ENCODE measurements around the gene GPR183.

The GPR183 gene

DNA sequence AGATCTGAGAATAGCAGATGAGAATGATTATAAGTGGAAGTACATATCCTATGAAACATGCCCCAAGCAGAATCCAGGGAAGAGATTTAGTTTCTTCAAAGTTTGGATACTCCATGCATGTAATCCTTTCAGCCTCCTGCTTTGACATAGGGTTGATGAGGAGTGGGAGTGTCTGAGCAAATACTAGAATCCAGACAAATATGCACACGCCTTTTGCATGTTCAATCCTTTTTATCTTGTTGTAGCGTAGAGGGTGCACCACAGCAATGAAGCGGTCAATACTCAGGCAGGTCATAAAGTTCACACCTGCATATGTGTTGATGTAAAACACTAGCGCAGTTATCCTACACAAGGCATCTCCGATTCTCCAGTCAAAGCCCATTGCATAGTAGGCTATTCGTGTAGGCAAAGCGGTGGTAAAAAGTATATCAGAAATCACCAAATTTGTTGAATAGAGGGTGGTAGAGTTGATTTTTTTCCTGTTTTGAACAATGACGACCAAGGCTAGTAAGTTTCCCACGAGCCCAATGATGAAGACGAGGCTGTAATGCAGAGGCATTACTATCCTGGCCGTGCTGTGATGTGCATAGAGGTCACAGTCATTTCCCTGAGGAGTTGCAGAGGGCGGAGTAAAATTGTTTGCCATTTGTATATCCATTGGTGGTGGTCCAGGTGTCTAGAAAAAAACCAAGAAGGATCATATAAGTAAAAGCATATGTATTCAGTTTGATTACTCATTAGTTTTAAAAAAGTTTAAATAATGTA lies 11.5 kb downstream of the GPR183 start:
- no peak for DNase-seq (ENCODE audit: low read depth, low spot score)

DNA sequence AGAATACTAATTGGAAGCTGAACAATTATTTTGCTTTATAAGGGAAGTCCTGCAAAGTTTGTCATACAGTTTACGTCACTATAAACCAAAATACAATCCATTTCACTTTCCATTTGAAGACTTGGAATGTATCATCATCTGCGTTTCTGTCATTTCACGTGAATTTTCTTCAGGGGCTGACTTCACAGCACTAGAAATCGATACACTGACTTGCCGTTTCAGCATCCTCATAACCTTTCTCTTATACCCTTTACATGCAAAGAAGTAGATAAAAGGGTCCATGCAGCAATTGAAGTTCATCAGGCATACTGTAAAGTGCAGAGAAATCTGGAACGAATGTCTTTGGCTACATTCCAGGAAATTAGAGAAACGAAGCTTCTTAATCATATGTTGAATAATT lies 12.2 kb downstream of the GPR183 start:
- DNase-seq (ENCODE audit: low read depth, low spot score), result no peak

DNA sequence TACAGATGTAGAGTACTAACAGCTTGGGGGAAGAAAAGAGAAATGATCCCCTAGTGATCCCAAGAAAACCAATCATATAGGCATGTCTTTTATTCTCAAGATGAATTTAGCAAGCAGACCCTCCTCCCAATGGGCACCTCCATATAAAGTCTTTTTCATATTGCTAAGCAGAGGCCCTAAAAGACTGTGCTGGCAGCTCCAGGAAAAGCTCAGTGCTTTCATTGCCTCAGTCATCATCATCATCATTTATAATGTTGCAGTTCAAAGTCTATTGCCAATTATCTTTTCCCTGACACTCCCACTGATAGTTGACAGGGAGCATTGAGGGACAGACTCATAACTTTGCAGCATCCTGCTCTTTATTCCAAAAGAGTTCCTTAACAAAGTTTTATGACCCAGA lies 13.0 kb downstream of the GPR183 start:
- DNase-seq (ENCODE audit: low read depth, low spot score), result no peak

DNA sequence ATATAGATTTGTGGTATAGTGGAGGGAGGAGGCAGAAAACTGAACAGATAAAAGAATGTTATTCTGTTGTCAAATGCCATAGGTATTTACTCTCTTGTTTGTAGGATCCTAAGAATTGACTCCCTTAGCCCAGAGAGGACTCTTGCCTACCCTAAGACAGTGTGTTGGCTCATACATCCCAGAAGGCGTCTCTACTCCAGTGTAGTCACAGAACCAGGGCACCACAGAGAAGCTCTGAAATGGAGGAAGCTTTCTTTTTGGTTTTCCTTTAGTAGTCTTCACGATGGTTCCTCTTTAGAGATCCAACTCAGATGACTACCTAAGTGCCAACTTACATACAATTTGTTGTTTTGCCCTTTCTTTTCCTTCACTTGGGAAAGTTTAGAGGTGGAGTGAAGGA lies 14.0 kb downstream of the GPR183 start:
- no peak for DNase-seq (ENCODE audit: low read depth, low spot score)

DNA sequence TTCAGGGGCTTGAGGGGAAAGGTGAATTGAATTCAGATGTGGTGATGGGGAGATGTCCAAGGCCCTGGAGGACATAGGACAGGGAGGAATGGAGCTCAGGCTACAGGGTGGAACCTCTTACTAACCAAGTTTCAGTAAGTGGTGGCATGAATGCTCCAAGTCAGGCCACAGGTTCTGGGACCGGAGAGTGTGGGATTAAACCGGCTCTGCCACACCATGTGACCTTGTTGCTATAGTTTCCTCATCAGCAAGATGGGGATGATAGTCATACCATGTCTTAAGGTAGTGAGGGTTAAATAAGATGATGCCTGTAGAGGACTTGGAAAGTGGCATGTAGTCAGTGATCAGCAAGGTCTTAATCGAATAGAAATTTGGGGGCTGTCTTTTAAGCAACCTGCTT lies 16.3 kb downstream of the GPR183 start:
- no peak for DNase-seq (ENCODE audit: low read depth, low spot score)

DNA sequence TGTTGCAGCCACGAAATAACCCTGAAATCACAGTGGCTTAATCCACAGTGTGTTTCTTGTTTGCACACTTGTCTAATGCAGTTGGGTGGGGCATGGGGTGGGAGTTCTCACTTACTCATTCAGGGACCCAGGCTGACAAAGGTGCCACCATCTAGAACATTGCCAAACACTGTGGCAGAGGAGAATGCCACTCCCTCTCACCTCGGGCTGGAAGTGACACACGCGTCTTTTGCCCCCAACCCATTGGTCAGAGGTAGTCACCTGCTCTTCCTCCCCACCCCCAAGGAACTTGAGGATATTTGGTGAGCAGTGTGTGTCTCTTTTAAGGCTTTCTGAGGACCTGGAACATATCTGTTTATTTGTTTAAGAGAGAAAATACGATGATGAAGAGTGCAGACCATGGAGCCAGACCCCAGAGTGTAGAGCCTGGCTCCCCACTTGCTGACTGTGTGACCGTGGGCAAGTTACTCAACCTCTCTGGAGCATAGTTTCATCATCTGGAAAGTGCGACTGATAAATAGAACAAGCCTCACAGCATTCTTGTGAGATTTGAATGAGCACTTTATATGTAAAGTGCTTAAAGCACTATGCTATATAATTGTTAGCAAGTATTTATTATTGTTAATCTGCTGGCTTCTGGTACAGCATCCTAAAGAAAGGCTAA lies 17.4 kb downstream of the GPR183 start:
- no peak for DNase-seq (ENCODE audit: low read depth, low spot score)

DNA sequence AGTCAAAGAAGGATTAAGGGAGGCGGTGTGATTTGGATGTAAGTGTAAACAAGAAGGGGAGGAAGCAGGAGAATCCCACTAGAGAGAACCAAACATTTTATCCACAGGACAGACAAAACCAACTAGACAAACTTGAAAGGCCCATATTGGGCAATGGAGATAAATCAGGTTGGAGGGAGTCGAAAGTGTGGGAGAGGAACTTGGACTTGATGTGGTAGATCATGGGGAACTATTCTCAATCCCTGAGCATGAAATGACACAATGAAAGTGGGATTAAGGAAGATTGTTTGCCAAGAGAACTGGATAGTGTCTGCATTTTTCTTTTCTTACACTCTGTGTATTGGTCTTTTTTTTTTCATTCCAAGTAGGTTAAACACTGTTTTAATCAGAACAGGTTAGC lies 17.9 kb downstream of the GPR183 start:
- no peak for DNase-seq (ENCODE audit: low read depth, low spot score)

DNA sequence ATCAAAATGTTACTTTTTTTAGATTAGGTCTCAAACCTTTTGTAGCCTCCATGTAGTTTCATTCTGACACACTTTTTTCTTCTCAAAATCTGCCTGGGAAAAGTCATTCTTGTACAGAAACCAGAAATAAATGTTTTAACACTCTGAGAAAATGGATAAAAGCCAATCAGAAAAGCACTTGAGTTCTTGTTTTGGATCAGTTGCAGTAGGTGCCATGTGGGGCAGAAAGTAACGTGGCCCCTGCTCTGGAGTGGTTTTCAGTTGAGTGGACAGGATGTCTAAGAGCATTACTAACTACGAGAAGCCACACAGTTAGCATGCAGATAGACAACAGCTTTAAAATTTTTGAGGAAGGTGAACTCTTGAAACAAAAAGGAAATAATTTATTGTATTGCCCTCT lies 19.1 kb downstream of the GPR183 start:
- DNase-seq (ENCODE audit: low read depth, low spot score), result no peak

DNA sequence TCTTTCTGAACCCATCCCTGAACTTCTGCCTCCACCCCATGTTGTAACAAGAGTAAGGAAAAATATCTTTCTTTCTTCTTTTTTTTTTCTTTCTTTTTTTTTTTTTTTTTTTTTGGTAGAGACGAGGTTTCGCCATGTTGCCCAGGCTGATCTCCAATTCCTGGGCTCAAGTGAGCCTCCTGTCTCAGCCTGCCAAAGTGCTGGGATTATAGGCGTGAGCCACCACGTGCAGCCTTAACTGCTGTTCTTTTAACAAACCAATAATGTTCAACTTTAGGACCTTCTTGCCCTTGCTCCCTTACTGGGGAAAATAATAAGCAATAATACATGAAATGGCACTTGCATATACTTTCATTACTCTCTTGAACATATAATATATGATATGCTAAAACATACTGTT lies 19.6 kb downstream of the GPR183 start:
- DNase-seq (ENCODE audit: low read depth, low spot score), result no peak

DNA sequence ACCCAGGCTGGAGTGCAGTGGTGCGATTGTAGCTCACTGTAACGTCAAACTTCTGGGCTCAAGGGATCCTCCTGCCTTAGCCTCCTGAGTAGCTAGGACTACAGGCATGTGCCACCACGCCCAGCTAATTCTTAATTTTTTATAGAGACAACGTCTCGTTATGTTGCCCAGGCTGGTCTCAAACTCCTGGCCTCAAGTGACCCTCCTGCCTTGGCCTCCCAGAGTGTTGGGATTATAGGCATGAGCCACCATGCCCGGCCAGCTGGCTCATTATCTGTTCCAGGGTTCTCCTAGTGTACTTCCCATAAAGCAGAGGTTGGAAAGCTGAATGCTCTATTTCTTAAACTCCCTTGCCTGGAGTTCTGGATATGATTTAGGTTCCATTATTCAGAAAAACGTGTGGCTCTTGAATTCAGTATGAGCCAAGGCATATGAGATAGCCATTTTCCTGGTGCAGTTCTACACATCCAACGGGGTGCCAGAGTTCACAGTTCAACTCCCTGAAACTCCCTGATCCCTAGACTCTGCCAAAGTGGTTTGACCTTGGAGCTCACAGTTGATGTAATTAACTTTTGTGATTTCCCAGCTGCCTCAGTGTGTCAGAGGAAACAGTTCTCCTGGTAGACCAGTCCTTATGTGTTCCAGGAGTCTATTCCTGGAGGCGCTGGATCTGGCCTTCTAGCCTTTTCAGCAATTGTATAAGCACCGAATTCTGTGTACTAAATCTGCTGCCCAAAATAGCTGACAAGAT lies 21.6 kb downstream of the GPR183 start:
- DNase-seq (ENCODE audit: low read depth, low spot score), result no peak

DNA sequence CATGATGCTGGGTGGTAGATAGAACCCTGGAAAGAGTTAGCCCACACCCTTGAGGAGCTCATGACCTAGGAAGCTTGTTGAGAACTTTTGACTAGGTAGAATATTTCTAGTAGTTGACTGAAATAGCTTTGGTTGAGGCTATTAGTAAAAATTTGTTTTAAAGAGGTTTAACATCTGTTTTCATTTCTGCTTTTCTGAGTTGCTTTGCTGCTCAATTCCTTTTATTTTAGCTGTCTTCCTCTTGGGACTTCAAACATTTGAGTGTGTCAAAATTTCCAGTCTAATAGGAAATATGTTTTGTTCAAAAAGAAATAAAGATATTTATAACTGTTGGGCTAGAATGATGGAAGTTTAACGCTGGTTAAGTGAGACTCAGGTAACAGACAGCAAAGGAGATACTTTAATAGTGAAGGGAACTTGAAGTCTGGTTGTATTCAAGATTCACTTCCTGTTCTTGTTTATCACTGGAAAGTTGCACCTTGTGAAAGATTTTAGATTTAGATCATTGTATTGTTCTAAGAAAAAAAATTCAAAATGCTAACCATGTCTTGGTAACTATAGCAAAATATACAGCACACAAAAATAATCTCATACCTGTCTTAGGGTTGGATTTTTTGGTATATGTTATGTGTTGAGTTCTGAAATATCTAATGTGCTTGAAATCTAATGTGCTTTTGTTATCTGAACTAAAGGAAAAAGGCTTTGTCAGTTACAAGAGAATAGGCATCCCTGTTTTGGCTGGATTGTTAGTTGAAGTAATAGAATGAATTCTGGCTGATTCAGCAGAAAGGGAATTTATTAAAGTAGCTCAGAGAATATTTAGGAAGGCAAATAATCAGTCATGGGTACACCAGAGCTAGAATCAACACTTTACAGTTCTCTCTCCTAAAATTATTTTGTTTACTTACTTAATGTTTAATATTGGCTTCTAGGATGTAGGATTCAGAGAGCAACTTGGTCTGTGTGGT lies 24.7 kb downstream of the GPR183 start:
- no peak for DNase-seq (ENCODE audit: low read depth, low spot score)

DNA sequence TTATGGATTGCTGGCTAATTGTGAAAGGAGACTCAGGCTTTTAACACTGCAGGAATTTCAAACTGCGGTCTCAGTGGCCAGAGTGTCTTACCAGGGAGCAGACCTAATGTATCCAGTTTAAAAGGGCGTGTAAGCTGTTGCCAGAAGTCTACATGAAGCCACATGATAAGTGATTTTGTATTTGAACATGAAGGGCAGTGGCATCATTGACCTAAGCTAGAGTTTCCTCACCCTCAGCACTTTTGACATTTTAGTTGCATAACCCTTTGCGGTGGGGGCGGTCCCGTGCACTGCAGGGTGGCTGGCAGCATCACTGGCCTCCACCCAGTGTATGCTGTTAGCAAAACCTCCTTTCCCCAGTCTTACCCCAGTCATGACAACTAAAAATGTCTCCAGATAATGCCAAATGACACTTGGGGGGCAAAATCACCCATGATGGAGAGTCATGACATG lies 25.4 kb downstream of the GPR183 start:
- no peak for DNase-seq (ENCODE audit: low read depth, low spot score)

DNA sequence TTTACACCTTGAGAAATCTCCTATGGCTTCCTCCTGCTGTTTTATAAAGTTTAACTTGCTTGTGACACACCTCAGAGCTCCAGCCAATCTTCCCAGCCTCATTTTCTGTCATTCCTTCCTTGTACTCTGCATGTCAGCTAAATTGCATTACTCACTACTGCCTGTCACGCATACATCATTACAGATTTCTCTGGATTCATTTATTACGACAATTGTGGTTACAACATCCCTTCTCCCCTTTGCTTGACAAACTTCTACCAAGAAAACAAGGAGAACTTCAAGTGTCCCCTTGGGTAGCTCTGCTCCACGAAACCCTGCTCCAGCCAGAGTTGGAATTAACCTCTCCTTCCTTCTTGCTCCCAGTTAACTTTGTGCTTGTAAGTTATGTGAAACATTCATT lies 27.0 kb downstream of the GPR183 start:
- DNase-seq (ENCODE audit: low read depth, low spot score), result no peak

DNA sequence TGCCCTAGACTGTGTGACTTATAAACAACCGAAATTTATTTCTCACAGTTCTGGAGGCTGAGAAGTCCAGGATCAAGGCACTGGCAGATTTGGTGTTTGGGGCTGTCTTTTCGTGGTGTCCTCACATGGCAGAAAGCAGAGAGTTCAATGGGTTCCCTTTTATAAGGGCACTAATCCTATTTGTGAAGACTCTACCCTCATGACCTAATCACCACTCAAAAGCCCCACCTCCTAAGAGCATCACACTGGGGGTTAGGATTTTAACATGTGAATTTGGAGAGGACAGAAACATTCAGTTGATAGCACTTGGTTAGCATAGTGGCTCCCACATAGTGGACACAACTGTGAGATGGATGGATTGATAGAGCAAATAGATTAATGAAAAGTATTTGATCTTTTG lies 27.6 kb downstream of the GPR183 start:
- DNase-seq (ENCODE audit: low read depth, low spot score), result no peak

DNA sequence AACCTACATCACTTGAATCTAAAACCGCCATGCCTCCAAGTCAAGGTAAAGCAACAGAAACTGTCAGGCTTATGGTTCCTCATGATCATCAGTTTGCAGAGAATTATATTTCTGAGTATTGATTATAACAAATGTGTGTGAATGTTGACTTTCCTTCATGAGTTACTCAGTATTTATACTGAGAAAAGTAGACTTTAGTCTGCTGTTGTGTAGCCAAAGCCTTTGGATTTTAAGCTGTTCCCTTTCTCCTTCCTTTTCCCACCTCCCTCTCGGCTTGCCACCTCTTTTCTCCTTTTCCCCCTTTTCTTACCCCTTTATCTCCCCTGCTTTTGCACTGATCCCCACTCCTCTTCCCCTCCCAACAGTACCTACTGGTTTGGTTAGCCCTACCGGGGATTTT lies 28.4 kb downstream of the GPR183 start:
- DNase-seq (ENCODE audit: low read depth, low spot score), result no peak

DNA sequence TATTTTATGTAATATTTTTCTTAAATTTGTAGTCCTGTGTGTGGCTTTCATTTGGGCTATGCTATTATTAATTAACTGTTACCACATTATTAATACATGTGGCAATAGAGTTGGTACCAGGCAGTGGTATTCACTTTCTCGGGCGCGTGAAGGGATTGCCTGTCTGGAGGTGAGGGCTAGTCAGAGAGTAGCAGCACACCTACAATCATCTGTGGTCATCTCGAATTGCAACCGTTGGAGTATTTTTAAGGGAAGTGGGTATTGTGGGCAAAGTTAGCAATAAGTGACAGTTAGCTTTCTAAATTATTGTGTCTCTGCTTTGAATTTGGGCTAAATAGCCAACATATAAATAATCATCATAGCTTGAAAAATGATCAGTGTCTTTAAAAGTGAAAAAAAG lies 29.0 kb downstream of the GPR183 start:
- no peak for DNase-seq (ENCODE audit: low read depth, low spot score)

DNA sequence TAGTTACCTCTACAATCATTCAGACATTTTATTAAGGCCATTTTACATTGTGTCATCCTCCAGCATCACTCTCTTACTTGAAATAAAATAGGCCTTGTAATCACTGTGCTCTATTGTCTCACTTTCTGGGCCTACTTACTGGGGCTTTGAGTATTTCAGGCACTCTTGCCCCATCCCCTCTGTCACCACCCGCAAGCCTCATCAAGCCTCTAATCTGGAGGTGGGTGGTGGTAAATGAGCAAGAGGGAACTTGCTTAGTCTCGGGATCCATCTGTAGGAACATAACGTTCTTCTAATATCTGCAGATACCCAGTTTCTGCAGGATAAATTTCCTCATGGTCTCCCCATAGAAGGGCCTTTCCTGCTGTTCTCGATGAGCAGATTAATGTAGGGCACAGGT lies 29.6 kb downstream of the GPR183 start:
- DNase-seq (ENCODE audit: low read depth, low spot score), result no peak

DNA sequence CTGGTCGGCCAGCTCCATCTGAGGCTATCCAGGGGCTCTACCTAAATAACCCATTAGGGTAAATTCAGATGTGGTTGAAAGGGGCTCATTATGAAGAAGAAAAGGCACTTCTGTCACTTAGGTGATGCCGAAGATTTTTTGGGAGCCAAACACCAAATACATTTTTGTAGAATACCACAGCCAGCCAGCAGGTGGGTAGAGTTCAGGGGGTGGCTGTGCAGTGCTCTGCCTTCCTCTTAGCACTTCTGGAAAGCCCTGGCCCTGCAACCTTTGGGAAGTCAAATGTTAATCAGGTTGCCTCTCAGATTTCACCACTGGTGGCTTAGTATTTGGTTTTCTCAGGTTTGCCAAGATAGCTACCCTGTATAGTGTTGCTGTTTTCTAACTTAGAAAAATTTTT lies 30.5 kb downstream of the GPR183 start:
- DNase-seq (ENCODE audit: low read depth, low spot score), result no peak

DNA sequence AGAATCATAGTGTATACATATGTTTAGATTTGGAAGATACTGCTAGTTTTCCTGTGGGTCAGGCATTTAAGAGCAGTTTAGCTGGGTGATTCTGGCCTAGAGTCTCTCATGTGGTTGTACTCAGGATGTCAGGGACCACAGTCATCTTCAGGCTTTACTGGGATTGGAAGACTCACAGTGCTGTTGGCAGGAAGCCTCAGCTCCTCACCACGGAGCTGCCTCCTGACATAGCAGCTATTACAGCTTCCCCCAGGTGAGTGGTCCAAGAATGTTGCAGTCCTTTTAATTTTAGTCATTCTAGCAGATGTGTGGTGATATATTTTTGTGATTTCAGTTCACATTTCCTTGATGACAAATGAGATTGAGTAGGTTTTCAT lies 32.1 kb downstream of the GPR183 start:
- no peak for DNase-seq (ENCODE audit: low read depth, low spot score)

DNA sequence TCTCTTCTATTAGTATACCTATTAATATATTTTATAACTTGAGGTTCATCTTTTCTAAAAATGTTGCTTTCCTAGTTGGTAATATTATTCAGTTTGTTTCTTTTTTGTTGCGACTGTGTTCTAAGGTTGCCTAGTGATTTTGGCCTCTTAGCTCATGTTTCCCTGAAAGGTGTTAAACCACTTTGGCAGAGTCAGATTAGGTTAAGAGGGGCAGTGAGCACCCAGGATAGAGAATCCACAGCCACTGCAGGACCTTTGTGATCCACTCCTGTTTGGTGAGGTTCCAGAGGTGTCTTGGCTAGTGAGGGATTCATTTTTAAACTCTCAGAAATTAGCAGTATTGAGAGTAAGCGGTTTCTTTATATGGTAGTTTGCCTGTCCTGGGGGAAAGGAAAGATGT lies 34.1 kb downstream of the GPR183 start:
- no peak for DNase-seq (ENCODE audit: low read depth, low spot score)

DNA sequence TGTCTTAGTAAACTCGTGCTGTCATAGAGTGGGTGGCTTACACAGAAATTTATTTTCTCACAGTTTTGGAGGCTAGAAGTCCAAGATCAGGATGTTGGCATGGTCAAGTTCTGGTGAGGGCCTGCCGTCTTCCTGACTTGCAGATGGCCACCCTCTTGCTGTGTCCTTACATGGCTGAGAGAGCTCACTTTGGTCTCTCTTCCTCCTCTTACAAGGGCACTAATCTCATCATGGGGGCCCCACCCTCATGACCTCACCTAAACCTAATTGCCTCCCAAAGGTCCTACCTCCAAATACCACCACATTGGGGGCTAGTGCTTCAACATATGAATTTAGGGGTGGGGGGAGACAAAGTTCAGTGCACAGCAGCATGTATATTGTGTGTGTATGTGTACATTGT lies 34.7 kb downstream of the GPR183 start:
- no peak for DNase-seq (ENCODE audit: low read depth, low spot score)

DNA sequence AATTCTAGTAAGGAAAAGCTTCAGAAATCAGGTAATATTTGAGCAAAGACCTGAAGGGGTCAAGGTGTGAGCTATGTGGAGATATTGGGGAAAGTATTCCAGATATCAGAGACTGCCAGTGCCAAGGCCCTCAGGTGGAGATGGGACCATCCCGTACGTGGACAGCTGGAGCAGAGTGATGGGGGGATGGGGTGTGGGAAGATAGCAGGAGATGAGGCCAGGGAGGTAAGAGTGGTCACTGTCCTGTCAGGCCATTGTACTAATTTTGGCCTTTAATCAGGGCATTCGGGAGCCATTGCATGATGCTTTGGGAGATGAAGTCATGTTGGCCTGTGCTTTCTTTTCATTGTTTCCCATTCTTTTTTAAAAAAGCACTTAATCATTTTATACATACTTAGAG lies 36.0 kb downstream of the GPR183 start:
- no peak for DNase-seq (ENCODE audit: low read depth, low spot score)
